Gastroesophageal sphincter (tissue), 4 donors: Measurements from ENCODE around the gene SMIM21. TPM values are rescaled to one million over a fixed set of nuclear protein-coding genes. Genes with fewer than 3 reads are reported as not detected.

Experiments
- ATAC-seq: fragments of 150-250 bp; one replicate; pipeline ENCODE4 v1.9.1; 2016; ENCODE audit warnings: mild to moderate bottlenecking, moderate library complexity
- H3K27ac ChIP-seq, 4 donors: fragments of 200-600 bp; sonication (generic) in 3 of 4; 1 replicate in 3 of 4; 2 replicates in 1 of 4; pipeline ENCODE4 v1.5.1; 2016 to 2019
- H3K27me3 ChIP-seq: fragments of 200-600 bp; sonication (generic); one replicate; pipeline ENCODE4 v1.5.1; 2019
- H3K36me3 ChIP-seq, 2 donors: fragments of 200-600 bp; sonication (generic); one replicate each; pipeline ENCODE4 v1.5.1; 2019; ENCODE audit warnings: control low read depth in 1 of 2
- H3K4me1 ChIP-seq, 3 donors: fragments of 200-600 bp; sonication (generic); 1 replicate in 2 of 3; 2 replicates in 1 of 3; pipeline ENCODE4 v1.5.1; 2016 to 2019; ENCODE audit warnings: control low read depth in 2 of 3
- H3K4me3 ChIP-seq, 2 donors: fragments of 200-600 bp; sonication (generic); one replicate each; pipeline ENCODE4 v1.5.1; 2019; ENCODE audit warnings: mild to moderate bottlenecking in 1 of 2, moderate library complexity in 1 of 2
- H3K9me3 ChIP-seq, 3 donors: fragments of 200-600 bp; sonication (generic); one replicate each; pipeline ENCODE4 v1.5.1; 2017 to 2019; ENCODE audit warnings: control low read depth in 2 of 3
- CTCF ChIP-seq, 4 experiments: fragments of 200-600 bp in 2 of 4; fragments of 450-650 bp in 2 of 4; sonication (generic) in 1 of 4; IDR thresholded peaks; one replicate each; pipeline ENCODE4 v1.5.1; 2017 to 2019; ENCODE audit warnings: antibody characterized with exemption in 4 of 4, mild to moderate bottlenecking in 2 of 4, moderate library complexity in 2 of 4
- EP300 ChIP-seq: sonication (generic); formaldehyde crosslinking; IDR thresholded peaks from one replicate; pipeline ENCODE4 v1.6.1; 2017; ENCODE audit warnings: antibody characterized with exemption, mild to moderate bottlenecking
- POLR2A ChIP-seq, 2 donors: fragments of 450-650 bp; IDR thresholded peaks; one replicate each; pipeline ENCODE4 v1.6.1; 2017; ENCODE audit warnings: antibody characterized with exemption in 2 of 2, mild to moderate bottlenecking in 2 of 2, moderate library complexity in 1 of 2
- POLR2AphosphoS5 ChIP-seq: sonication (generic); formaldehyde crosslinking; IDR thresholded peaks from one replicate; pipeline ENCODE4 v1.6.1; 2017; ENCODE audit warnings: antibody characterized with exemption
- WGBS, 2 donors: methylation state at CpG; one replicate each; pipeline ENCODE4 v1.1.5; 2018; ENCODE audit warnings: low coverage in 1 of 2; 5-methylcytosine and 5-hydroxymethylcytosine counted together
- total RNA-seq, 4 donors: library from RNA; depleted of rRNA; stranded (reverse); fragments of >200 nt; gene quantifications; one replicate each; pipeline ENCODE4 v1.1.0, GENCODE V29; 2016

The SMIM21 gene
- total RNA-seq, 4 donors from 2014 or later, result not detected

- no peak for TF ChIP-seq POLR2AphosphoS5
- no peak for TF ChIP-seq EP300
- no peak for TF ChIP-seq CTCF (IDR thresholded peaks at IDR 0.05)
- no peak for TF ChIP-seq POLR2A (IDR thresholded peaks at IDR 0.05)
- no peak overlapping the region for H3K27ac ChIP-seq
- H3K27me3 ChIP-seq, result no peaks in the 10 kb centered on the region
- H3K4me1 ChIP-seq, result no peaks in the 10 kb centered on the region
- WGBS, 2 donors, result 53 to 63% methylated on average over 4 of the region's 4 CpGs
- H3K9me3 ChIP-seq, result no peaks in the 10 kb centered on the region
- no peak overlapping the region for H3K4me3 ChIP-seq
- no peaks in the 10 kb centered on the region for H3K36me3 ChIP-seq
- ATAC-seq, result no peak
These were observed 16.9 kb downstream of the SMIM21 start for GRCh38 chr18:75410611-75411010.

- WGBS, 2 donors, result 89% methylated on average over 9 of the region's 9 CpGs; no CpG with 5 or more reads in 1 of the 2 donors
- no peak for ATAC-seq
These were observed 17.7 kb downstream of the SMIM21 start for GRCh38 chr18:75409806-75410205.

GRCh38 chr18:75408554-75409506, 18.7 kb downstream of the SMIM21 start:
- Histone ChIP-seq H3K9me3 (no peaks in the 10 kb centered on the region), H3K4me3 (no peak overlapping the region), H3K4me1 (no peaks in the 10 kb centered on the region), H3K27me3 (no peaks in the 10 kb centered on the region), H3K36me3 (no peaks in the 10 kb centered on the region), H3K27ac (no peak overlapping the region)
- TF ChIP-seq CTCF (IDR thresholded peaks at IDR 0.05) (no peak), POLR2A (IDR thresholded peaks at IDR 0.05) (no peak), POLR2AphosphoS5 (no peak), EP300 (no peak)
- 93 to 96% methylated on average over 4 to 7 of the region's 10 CpGs for WGBS, 2 donors
- no peak for ATAC-seq

More at GRCh38 chr18:75409806-75410205, 17.7 kb downstream of the SMIM21 start:
- H3K27me3 ChIP-seq, result no peaks in the 10 kb centered on the region
- no peaks in the 10 kb centered on the region for H3K9me3 ChIP-seq
- no peak overlapping the region for H3K4me3 ChIP-seq
- no peaks in the 10 kb centered on the region for H3K4me1 ChIP-seq
- TF ChIP-seq POLR2A (IDR thresholded peaks at IDR 0.05) (no peak), POLR2AphosphoS5 (no peak), CTCF (IDR thresholded peaks at IDR 0.05) (no peak), EP300 (no peak)
- H3K27ac ChIP-seq, result no peak overlapping the region
- H3K36me3 ChIP-seq, result no peaks in the 10 kb centered on the region

- Histone ChIP-seq H3K9me3 (no peaks in the 10 kb centered on the region), H3K36me3 (no peaks in the 10 kb centered on the region), H3K4me1 (no peaks in the 10 kb centered on the region), H3K27me3 (no peaks in the 10 kb centered on the region), H3K27ac (no peak overlapping the region), H3K4me3 (no peak overlapping the region)
- 49 to 61% methylated on average over 15 to 19 of the region's 21 CpGs for WGBS, 2 donors
- no peak for ATAC-seq
- TF ChIP-seq POLR2AphosphoS5 (no peak), EP300 (no peak), POLR2A (IDR thresholded peaks at IDR 0.05) (no peak), CTCF (IDR thresholded peaks at IDR 0.05) (no peak)
These were observed 19.8 kb downstream of the SMIM21 start for GRCh38 chr18:75407468-75408437.
